HG02973 (cell line): ENCODE results near the gene DTNA.
"Not testable (repeated sequence)": the region's sequence is repeated elsewhere in the genome, so short reads cannot be mapped to it uniquely, and the experiment has no call there.

Experiments
- ATAC-seq: cut with Tn5 transposase; IDR thresholded peaks from one replicate; pipeline ENCODE4 v1.9.1; 2021; ENCODE audit warnings: moderate library complexity; ENCODE audit not compliant: unreplicated experiment

DTNA gene

GRCh38 chr18:34887881-34888580, 177.9 kb downstream of the DTNA start:
- no peak for ATAC-seq

- no peak for ATAC-seq
Observed at GRCh38 chr18:34890486-34891085, 180.5 kb downstream of the DTNA start.

GRCh38 chr18:34892379-34892778, 182.3 kb downstream of the DTNA start:
- ATAC-seq: no peak

GRCh38 chr18:34893239-34893638, 183.1 kb downstream of the DTNA start:
- ATAC-seq: no peak

GRCh38 chr18:34901299-34901698, 191.2 kb downstream of the DTNA start:
- ATAC-seq: no peak

- ATAC-seq: no peak
Observed at GRCh38 chr18:34904994-34905393, 194.9 kb downstream of the DTNA start.

GRCh38 chr18:34906985-34907384, 196.9 kb downstream of the DTNA start:
- ATAC-seq: not testable (repeated sequence)

GRCh38 chr18:34909637-34910364, 199.7 kb downstream of the DTNA start:
- ATAC-seq: no peak

GRCh38 chr18:34911081-34911480, 201.0 kb downstream of the DTNA start:
- ATAC-seq: no peak

- no peak for ATAC-seq
Observed at GRCh38 chr18:34911661-34912384, 201.7 kb downstream of the DTNA start.

GRCh38 chr18:34913837-34914661, 204.0 kb downstream of the DTNA start:
- no peak for ATAC-seq

- no peak for ATAC-seq
Observed at GRCh38 chr18:34915046-34915445, 204.9 kb downstream of the DTNA start.

GRCh38 chr18:34916539-34916938, 206.4 kb downstream of the DTNA start:
- ATAC-seq: not testable (repeated sequence)

- no peak for ATAC-seq
Observed at GRCh38 chr18:34918856-34919255, 208.8 kb downstream of the DTNA start.

- no peak for ATAC-seq
Observed at GRCh38 chr18:34921226-34921625, 211.1 kb downstream of the DTNA start.

- ATAC-seq: no peak
Observed at GRCh38 chr18:34921811-34922385, 211.8 kb downstream of the DTNA start.

- ATAC-seq: not testable (repeated sequence)
Observed at GRCh38 chr18:34922594-34922993, 212.5 kb downstream of the DTNA start.

- no peak for ATAC-seq
Observed at GRCh38 chr18:34923911-34924310, 213.8 kb downstream of the DTNA start.

GRCh38 chr18:34926683-34927082, 216.6 kb downstream of the DTNA start:
- no peak for ATAC-seq

- no peak for ATAC-seq
Observed at GRCh38 chr18:34928088-34928753, 218.1 kb downstream of the DTNA start.
